ENCODE data around the gene TMEM132A.

- no peak for TF ChIP-seq EZH2 (IDR thresholded peaks at IDR 0.05; ENCODE audit: low read length, unreplicated experiment)
- no peak for TF ChIP-seq EZH2phosphoT487 (IDR thresholded peaks at IDR 0.05; ENCODE audit: borderline replicate concordance, low read length)
- no peak for TF ChIP-seq CTCF (conservative IDR thresholded peaks at IDR 0.05; ENCODE audit: low read depth, low read length)
These were observed 62.0 kb downstream of the TMEM132A start for GRCh38 chr11:60985991-60986915.

Measured in PC-3 (cell line).